Left lung (tissue), 10 donors: ENCODE results near the gene TSPAN32. TPM values are rescaled to one million over a fixed set of nuclear protein-coding genes. Genes with fewer than 3 reads are reported as not detected.

ENCODE experiments used
- ATAC-seq: fragments of 200-7000 bp; cut with Tn5 transposase; one replicate; pipeline ENCODE4 v1.9.1; 2020; ENCODE audit warnings: moderate library complexity
- DNase-seq, 4 donors: peaks; one replicate each; pipeline ENCODE4 v3.0.0-alpha.2; 2013 to 2020
- H3K27ac ChIP-seq, 2 donors: fragments of 200-600 bp; sonication (generic) in 1 of 2; one replicate each; pipeline versions ENCODE4 v1.5.0 to v1.8.0; 2020 to 2021
- H3K27me3 ChIP-seq, 2 donors: fragments of 200-600 bp; sonication (generic) in 1 of 2; one replicate each; pipeline versions ENCODE4 v1.5.0 to v1.8.0; 2020 to 2021
- H3K36me3 ChIP-seq, 2 donors: fragments of 200-600 bp; sonication (generic) in 1 of 2; one replicate each; pipeline versions ENCODE4 v1.5.0 to v1.8.0; 2020 to 2021
- H3K4me1 ChIP-seq, 2 donors: fragments of 200-600 bp; one replicate each; pipeline ENCODE4 v1.8.0; 2021
- H3K4me3 ChIP-seq, 2 donors: fragments of 200-600 bp; sonication (generic) in 1 of 2; one replicate each; pipeline versions ENCODE4 v1.5.0 to v1.8.0; 2020 to 2021; ENCODE audit warnings: mild to moderate bottlenecking in 1 of 2
- H3K9me3 ChIP-seq, 2 donors: fragments of 200-600 bp; sonication (generic) in 1 of 2; one replicate each; pipeline versions ENCODE4 v1.5.0 to v1.8.0; 2020 to 2021
- CTCF ChIP-seq, 2 donors: fragments of 200-600 bp; sonication (generic) in 1 of 2; IDR thresholded peaks; one replicate each; pipeline versions ENCODE4 v1.5.0 to v1.8.0; 2021; ENCODE audit warnings: antibody characterized with exemption in 2 of 2
- intact Hi-C, 2 donors: fragments of 100-400 bp; cut with DNase I; formaldehyde crosslinking; loops; one replicate each; pipeline versions ENCODE4 v1.11.2 to v1.14.2; 2022
- polyA plus RNA-seq, 6 donors: library from polyadenylated mRNA; unstranded; fragments of 120-200 nt; gene quantifications; one replicate each; pipeline ENCODE4 v1.2.1, GENCODE V29; 2013; ENCODE audit not compliant: insufficient read length in 6 of 6
- total RNA-seq, 2 donors: library from RNA; stranded (reverse); fragmentation: NEBNext Ultra II Directional; extraction: Animal tissue kit (Norgen Biotek cat#: 25700); gene quantifications; one replicate each; pipeline ENCODE4 v1.2.1, GENCODE V29; 2021
- donor health status: DM: no; HTN: yes; CAD: no.
- donor health status: DM: no; HTN: no; CAD: no.

TSPAN32 gene
- total and polyA plus RNA-seq, 8 donors, result 3.7 to 6.3 (median 4.2) TPM

- Histone ChIP-seq H3K4me1 (no peaks in the 10 kb centered on the region), H3K36me3 (no peaks in the 10 kb centered on the region), H3K27me3 (no peaks in the 10 kb centered on the region), H3K9me3 (peaks cover 0 to 6% of the 10 kb centered on the region in 2 donors), H3K4me3 (no peak overlapping the region), H3K27ac (no peak overlapping the region)
- no peak for TF ChIP-seq CTCF (IDR thresholded peaks at IDR 0.05)
- peak in 1 of 4 donors; percentile 61 for DNase-seq
- no peak for ATAC-seq
- intact Hi-C loops, result no loop called here
Observed at GRCh38 chr11:2258501-2259465, 43.0 kb upstream of the TSPAN32 start.

GRCh38 chr11:2259466-2259830 lies 42.4 kb upstream of the TSPAN32 start:
- ATAC-seq (no peak), DNase-seq (peak in 1 of 4 donors; percentile 51)
- no peak for TF ChIP-seq CTCF (IDR thresholded peaks at IDR 0.05)
- H3K36me3 ChIP-seq, result no peaks in the 10 kb centered on the region
- H3K27ac ChIP-seq, result no peak overlapping the region
- peaks cover 0 to 3% of the 10 kb centered on the region in 2 donors for H3K9me3 ChIP-seq
- H3K4me1 ChIP-seq, result no peaks in the 10 kb centered on the region
- no peaks in the 10 kb centered on the region for H3K27me3 ChIP-seq
- H3K4me3 ChIP-seq, result no peak overlapping the region
- intact Hi-C loops, result no loop called here

- Histone ChIP-seq H3K4me3 (no peak overlapping the region), H3K4me1 (peaks cover 0 to 3% of the 10 kb centered on the region in 2 donors), H3K36me3 (no peaks in the 10 kb centered on the region), H3K9me3 (peaks cover 0 to under 1% of the 10 kb centered on the region in 2 donors), H3K27me3 (no peaks in the 10 kb centered on the region), H3K27ac (no peak overlapping the region)
- TF ChIP-seq CTCF (IDR thresholded peaks at IDR 0.05), result no peak
- intact Hi-C loops, result no loop called here
- DNase-seq (no peak), ATAC-seq (no peak)
Observed at GRCh38 chr11:2259897-2260451, 41.8 kb upstream of the TSPAN32 start.

- Histone ChIP-seq H3K9me3 (no peaks in the 10 kb centered on the region), H3K36me3 (no peaks in the 10 kb centered on the region), H3K27ac (no peak overlapping the region), H3K27me3 (no peaks in the 10 kb centered on the region), H3K4me3 (no peak overlapping the region), H3K4me1 (peaks cover 0 to 11% of the 10 kb centered on the region in 2 donors)
- ATAC-seq, result no peak
- intact Hi-C loops, result no loop called here
- TF ChIP-seq CTCF (IDR thresholded peaks at IDR 0.05), result no peak
- peak in 1 of 4 donors; percentile 65 for DNase-seq
Observed at GRCh38 chr11:2260491-2261364, 41.1 kb upstream of the TSPAN32 start.
